ENCODE results near the gene BBS1. TPM values are rescaled to one million over a fixed set of nuclear protein-coding genes. Genes with fewer than 3 reads are reported as not detected.

The BBS1 gene
- total and polyA plus RNA-seq, 2 experiments from 2014 or later, result 59.7 to 100 TPM

DNA sequence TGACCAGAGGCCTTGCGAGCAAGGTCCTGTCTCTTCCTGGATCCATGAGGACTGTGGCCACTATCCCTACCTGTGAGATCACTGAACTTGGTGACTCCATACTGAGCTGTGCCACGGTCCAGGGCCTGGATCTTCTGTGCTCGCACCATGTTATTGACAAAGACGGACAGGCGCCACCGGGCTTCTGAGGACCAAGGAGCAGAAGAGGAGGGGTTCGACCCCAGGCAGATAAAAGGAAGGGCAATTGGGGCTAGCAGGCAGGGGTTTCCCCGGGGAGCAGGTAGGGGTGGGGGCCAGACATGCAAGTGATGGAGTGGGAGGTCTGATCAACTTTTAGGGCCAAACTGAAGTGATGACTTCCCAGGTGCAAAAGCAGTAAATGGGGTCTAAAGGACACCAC, 55.8 kb downstream of the BBS1 start:
- TF ChIP-seq, protein P1, sequence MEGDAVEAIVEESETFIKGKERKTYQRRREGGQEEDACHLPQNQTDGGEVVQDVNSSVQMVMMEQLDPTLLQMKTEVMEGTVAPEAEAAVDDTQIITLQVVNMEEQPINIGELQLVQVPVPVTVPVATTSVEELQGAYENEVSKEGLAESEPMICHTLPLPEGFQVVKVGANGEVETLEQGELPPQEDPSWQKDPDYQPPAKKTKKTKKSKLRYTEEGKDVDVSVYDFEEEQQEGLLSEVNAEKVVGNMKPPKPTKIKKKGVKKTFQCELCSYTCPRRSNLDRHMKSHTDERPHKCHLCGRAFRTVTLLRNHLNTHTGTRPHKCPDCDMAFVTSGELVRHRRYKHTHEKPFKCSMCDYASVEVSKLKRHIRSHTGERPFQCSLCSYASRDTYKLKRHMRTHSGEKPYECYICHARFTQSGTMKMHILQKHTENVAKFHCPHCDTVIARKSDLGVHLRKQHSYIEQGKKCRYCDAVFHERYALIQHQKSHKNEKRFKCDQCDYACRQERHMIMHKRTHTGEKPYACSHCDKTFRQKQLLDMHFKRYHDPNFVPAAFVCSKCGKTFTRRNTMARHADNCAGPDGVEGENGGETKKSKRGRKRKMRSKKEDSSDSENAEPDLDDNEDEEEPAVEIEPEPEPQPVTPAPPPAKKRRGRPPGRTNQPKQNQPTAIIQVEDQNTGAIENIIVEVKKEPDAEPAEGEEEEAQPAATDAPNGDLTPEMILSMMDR (IDR thresholded peaks at IDR 0.05; ENCODE audit: low read depth, low read length), result no peak
- no peaks in the 10 kb centered on the region for H3K9me3 ChIP-seq (ENCODE audit: low read depth)
- peaks cover under 1% of the 10 kb centered on the region for H3K36me3 ChIP-seq
- H3K4me3 ChIP-seq, result no peak overlapping the region
- no peak overlapping the region for H3K27ac ChIP-seq
- no peaks in the 10 kb centered on the region for H3K27me3 ChIP-seq
- peaks cover 7% of the 10 kb centered on the region for H3K4me1 ChIP-seq (ENCODE audit: low read depth)
- DNase-seq (ENCODE audit: low read depth in 1 of 2, low spot score in 1 of 2), result no peak

DNA sequence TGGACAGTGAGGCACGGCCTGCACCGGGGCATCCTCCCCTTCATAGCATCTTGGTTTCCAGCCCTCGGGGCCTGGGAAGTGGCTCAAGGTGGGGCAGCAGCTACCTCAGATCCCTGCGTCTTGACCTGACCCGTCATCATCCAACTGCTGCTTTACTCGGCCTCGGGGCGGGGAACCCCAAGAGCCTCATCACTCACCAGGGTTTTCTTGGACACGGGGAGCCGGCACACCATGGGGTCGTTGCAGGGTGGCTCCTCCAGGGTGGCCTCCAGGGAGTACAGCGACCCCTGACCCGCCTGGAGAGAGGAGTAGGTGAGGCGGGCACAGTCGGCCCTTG, 57.3 kb downstream of the BBS1 start:
- H3K9me3 ChIP-seq (ENCODE audit: low read depth), result no peaks in the 10 kb centered on the region
- no peak overlapping the region for H3K27ac ChIP-seq
- H3K36me3 ChIP-seq, result no peaks in the 10 kb centered on the region
- no peak for DNase-seq (ENCODE audit: low read depth in 1 of 2, low spot score in 1 of 2)
- H3K27me3 ChIP-seq, result no peaks in the 10 kb centered on the region
- TF ChIP-seq, protein P1 (IDR thresholded peaks at IDR 0.05; ENCODE audit: low read depth, low read length), result no peak
- peaks cover 7% of the 10 kb centered on the region for H3K4me1 ChIP-seq (ENCODE audit: low read depth)
- no peak overlapping the region for H3K4me3 ChIP-seq

DNA sequence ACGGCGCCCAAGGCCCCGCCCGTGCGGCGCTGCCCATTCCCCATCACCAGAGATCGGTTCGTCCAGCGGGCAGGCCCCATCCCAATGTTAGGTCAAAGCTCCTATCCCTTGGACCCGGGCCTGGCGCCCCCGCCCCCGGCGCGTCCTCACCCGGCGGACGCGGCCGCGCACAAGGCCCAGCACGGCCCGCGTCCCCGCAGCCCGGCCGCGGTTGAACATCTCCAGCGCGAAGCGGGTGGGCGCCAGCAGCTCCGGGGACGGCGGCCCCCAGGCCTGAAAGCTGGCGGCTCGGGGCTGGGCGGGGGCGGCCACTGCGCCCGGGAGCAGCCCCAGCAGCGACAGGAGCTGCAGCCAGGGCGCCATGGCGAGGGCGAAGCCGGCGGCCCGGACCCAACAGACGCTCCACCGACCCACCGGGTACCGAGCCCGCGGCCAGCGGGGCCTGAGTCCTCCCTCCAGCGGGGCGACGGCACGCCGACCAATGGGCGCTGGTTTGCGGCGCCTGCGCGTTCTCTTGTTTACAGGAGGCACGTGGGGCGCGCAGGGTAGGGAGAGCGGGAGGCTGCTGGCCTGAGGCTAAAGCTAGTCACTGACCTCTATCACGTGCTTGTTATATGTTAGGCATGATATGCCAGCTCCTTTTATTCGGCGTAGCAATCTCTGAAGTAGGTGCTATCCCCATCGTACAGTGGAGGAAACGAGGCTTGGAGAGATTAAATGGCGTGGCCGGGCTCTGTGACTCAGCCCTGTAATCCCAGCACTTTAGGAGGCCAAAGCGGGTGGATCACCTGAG, 57.9 kb downstream of the BBS1 start, which contains the start of gene CTSF:
CTSF (minus strand) TSS at position 483 of the 793 bp plus-strand sequence; CDS start at position 363, 120 bp downstream.
- peaks cover 7% of the 10 kb centered on the region for H3K4me1 ChIP-seq (ENCODE audit: low read depth)
- DNase-seq (ENCODE audit: low read depth in 1 of 2, low spot score in 1 of 2), result peak; percentile 35 to 82
- H3K27me3 ChIP-seq, result no peaks in the 10 kb centered on the region
- no peak within 1 kb of the TSS for H3K27ac ChIP-seq
- TF ChIP-seq, protein P1 (IDR thresholded peaks at IDR 0.05; ENCODE audit: low read depth, low read length), result no peak
- H3K36me3 ChIP-seq, result no peaks in the 10 kb centered on the region
- H3K4me3 ChIP-seq, result peak within 1 kb of the TSS; percentile 15
- H3K9me3 ChIP-seq (ENCODE audit: low read depth), result no peaks in the 10 kb centered on the region

DNA sequence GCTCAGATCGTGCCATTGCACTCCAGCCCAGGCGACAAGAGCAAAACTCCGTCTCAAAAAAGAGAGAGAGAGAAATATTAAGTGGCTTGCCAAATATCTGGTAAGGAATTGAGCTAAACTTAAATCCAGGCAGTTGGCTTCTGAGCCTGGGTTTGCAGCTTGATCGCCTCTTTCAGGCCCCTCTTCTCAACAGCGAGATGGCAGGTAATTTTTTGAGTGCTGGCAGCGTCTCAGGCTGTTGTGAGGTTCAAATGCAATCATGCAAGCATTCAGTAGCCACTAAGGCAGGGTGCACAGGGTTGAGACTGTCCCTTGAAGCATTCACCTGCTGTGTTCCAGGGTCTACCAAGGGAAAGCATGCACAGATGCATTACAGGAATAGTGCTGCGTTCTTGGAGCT, 58.6 kb downstream of the BBS1 start:
- Histone ChIP-seq H3K27ac (no peak overlapping the region), H3K27me3 (no peaks in the 10 kb centered on the region)
- no peak for DNase-seq (ENCODE audit: low read depth in 1 of 2, low spot score in 1 of 2)

DNA sequence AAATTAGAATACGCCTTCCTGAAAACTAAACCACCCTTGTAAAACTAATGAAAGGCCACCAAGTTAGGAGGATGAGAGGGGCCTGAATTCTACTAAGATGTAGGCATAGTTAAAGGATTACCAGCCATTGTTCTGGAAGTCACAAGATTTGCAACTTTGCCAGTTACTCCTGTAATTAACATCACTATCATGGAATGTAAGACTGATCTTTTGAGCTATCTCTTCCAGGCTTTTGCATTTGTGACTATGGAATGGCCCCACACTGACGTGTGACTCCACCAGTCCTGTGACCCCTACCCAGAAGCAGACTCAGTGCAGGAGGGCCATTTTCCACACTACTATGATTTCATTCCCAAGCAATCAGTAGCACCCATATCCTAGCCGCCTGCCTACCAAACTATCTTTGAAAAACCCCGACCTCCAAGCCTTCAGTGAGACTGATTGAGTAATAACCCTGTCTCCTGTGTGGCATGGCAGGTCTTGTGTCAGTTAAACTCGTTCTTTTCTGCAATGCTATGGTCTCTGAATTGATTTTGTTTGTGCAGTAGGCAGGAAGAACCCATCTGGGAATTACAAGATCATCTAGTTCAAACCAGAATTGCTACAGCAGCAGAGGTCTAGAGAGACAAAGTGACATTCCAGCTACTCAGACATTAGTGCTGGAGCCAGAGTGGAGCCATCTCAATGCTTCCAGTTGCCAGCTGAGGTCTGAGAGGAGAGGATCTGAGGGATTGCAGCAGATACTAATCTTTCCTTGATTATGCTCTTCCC, 59.8 kb downstream of the BBS1 start:
- no peaks in the 10 kb centered on the region for H3K9me3 ChIP-seq (ENCODE audit: low read depth)
- H3K4me3 ChIP-seq, result no peak overlapping the region
- H3K27ac ChIP-seq, result peak overlapping the region; percentile 20
- peak in 1 of 2 donors; percentile 34 for DNase-seq (ENCODE audit: low read depth in 1 of 2, low spot score in 1 of 2)
- no peaks in the 10 kb centered on the region for H3K27me3 ChIP-seq
- H3K4me1 ChIP-seq (ENCODE audit: low read depth), result peaks cover 7% of the 10 kb centered on the region
- TF ChIP-seq, protein P1 (IDR thresholded peaks at IDR 0.05; ENCODE audit: low read depth, low read length), result no peak
- H3K36me3 ChIP-seq, result no peaks in the 10 kb centered on the region

More for the DNA sequence above, 58.6 kb downstream of the BBS1 start:
- H3K4me3 ChIP-seq, result no peak overlapping the region
- H3K9me3 ChIP-seq (ENCODE audit: low read depth), result no peaks in the 10 kb centered on the region
- peaks cover 7% of the 10 kb centered on the region for H3K4me1 ChIP-seq (ENCODE audit: low read depth)
- TF ChIP-seq, protein P1 (IDR thresholded peaks at IDR 0.05; ENCODE audit: low read depth, low read length), result no peak
- H3K36me3 ChIP-seq, result no peaks in the 10 kb centered on the region

Measured in cardiac muscle cell (in vitro differentiated cells and primary cell).